ENCODE data around the gene ARHGAP8.

ARHGAP8 gene

DNA sequence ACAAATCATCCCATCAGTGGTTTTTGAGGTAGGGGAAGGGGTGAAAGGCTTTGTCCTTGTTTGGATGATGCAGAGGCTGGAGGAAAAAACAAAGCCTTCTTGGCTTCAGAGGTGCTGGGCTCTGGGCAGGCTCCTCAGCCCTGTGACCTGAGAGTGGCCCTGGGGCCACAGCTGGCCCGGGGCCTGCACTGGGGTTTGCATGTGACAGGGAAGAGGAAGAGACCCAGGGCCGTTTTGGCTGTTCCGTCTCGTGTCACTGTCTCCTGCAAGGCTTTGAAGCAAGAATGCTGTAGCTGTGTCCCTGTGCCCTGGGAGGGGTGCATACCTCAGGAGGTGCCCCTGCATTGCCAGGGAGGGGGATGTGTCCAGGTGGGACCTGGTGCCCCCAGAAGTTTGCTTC is 12.6 kb downstream of the ARHGAP8 start:
- H3K4me3 ChIP-seq (ENCODE audit: low read depth, low read length) = no peak overlapping the region
- no peak for DNase-seq (ENCODE audit: low read depth)
- no peak for TF ChIP-seq POLR2A (IDR thresholded peaks at IDR 0.05; ENCODE audit: extremely low read depth, insufficient read length)
- TF ChIP-seq, protein P1, sequence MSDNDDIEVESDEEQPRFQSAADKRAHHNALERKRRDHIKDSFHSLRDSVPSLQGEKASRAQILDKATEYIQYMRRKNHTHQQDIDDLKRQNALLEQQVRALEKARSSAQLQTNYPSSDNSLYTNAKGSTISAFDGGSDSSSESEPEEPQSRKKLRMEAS (IDR thresholded peaks at IDR 0.05; ENCODE audit: low read depth, low read length) = no peak
- TF ChIP-seq, protein P2, sequence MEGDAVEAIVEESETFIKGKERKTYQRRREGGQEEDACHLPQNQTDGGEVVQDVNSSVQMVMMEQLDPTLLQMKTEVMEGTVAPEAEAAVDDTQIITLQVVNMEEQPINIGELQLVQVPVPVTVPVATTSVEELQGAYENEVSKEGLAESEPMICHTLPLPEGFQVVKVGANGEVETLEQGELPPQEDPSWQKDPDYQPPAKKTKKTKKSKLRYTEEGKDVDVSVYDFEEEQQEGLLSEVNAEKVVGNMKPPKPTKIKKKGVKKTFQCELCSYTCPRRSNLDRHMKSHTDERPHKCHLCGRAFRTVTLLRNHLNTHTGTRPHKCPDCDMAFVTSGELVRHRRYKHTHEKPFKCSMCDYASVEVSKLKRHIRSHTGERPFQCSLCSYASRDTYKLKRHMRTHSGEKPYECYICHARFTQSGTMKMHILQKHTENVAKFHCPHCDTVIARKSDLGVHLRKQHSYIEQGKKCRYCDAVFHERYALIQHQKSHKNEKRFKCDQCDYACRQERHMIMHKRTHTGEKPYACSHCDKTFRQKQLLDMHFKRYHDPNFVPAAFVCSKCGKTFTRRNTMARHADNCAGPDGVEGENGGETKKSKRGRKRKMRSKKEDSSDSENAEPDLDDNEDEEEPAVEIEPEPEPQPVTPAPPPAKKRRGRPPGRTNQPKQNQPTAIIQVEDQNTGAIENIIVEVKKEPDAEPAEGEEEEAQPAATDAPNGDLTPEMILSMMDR (IDR thresholded peaks at IDR 0.05; ENCODE audit: low read depth, low read length) = no peak
- TF ChIP-seq MYC (IDR thresholded peaks at IDR 0.05; ENCODE audit: low read depth, low read length) = no peak

DNA sequence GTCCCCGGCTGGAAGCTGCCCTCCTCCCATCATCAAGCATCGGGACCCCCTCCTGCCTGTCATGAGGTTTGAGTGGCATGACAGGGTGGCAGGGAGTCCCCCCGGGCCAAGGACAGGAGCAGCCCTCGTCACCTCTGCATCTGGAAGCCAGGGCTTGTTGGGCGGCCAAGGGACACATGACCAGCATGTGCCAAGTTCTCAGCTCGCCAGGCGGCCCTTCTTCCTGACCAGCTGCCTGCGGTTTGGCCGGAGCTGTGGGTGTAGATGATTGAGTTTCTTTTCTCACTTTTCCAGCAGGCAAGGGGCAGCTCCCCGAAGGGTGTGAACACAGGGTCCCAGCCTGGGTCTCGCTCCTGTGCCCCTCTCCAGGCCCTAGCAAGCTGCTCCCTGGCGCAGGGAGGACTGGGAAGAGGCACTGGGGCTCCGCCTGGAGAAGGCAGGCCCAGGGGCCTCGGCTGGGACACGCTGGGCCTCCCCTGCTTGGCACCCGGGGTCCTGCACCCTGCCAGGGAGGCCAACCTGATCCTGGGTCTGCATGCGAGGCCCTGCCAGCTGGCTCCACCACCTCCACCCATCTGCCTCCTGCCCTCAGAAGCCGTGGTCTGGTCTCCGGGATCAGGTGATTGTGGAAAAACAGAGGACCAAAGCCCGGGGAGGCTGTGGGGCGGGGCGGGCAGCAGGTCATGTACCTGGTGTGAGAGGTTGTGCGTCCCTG is 13.4 kb downstream of the ARHGAP8 start:
- H3K4me3 ChIP-seq (ENCODE audit: low read depth, low read length) = no peak overlapping the region
- TF ChIP-seq POLR2A (IDR thresholded peaks at IDR 0.05; ENCODE audit: extremely low read depth, insufficient read length) = no peak
- TF ChIP-seq MYC (IDR thresholded peaks at IDR 0.05; ENCODE audit: low read depth, low read length) = no peak
- TF ChIP-seq, protein P2 (IDR thresholded peaks at IDR 0.05; ENCODE audit: low read depth, low read length) = no peak
- TF ChIP-seq, protein P1 (IDR thresholded peaks at IDR 0.05; ENCODE audit: low read depth, low read length) = no peak
- no peak for DNase-seq (ENCODE audit: low read depth)

DNA sequence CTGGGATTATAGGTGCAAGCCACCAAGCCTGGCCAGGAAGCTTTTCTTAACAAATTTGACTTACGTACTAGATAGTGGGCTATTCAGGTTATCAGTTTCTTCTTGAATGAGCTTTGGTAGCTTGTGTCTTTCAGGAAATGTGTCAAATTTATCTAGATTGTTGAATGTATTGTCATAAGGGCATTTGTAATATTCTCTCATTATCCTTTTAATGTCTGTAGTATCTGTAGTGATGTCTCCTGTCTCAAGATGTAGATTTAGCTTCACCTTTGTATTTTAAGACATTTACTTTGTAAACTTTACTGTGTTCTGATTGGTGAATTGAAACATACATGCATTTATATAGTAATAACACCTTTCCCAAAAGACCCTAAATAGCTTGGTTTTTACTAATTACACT is 20.7 kb downstream of the ARHGAP8 start:
- TF ChIP-seq POLR2A (IDR thresholded peaks at IDR 0.05; ENCODE audit: extremely low read depth, insufficient read length) = no peak
- TF ChIP-seq, protein P2 (IDR thresholded peaks at IDR 0.05; ENCODE audit: low read depth, low read length) = no peak
- TF ChIP-seq MYC (IDR thresholded peaks at IDR 0.05; ENCODE audit: low read depth, low read length) = no peak
- TF ChIP-seq, protein P1 (IDR thresholded peaks at IDR 0.05; ENCODE audit: low read depth, low read length) = no peak
- H3K4me3 ChIP-seq (ENCODE audit: low read depth, low read length) = no peak overlapping the region
- DNase-seq (ENCODE audit: low read depth) = no peak

DNA sequence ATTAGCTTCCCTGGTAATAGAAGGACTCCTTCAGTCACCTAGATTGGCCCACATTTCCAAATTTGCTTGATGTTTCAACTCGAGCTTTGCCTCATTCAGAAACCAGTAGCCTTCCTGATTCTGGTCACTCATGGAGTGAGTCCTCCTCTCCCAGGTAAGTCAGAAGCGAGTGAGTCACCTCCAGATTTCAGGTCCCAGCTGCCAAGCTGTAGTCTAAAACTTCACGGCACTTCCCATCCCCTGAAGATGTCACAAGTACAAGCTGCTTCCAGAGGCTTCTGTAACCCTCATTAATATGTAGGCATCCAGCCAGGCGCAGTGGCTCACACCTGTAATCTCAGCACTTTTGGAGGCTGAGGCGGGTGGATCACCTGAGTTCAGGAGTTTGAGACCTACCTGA is 23.5 kb downstream of the ARHGAP8 start:
- TF ChIP-seq, protein P1 (IDR thresholded peaks at IDR 0.05; ENCODE audit: low read depth, low read length) = no peak
- TF ChIP-seq MYC (IDR thresholded peaks at IDR 0.05; ENCODE audit: low read depth, low read length) = no peak
- TF ChIP-seq, protein P2 (IDR thresholded peaks at IDR 0.05; ENCODE audit: low read depth, low read length) = no peak
- TF ChIP-seq POLR2A (IDR thresholded peaks at IDR 0.05; ENCODE audit: extremely low read depth, insufficient read length) = no peak
- H3K4me3 ChIP-seq (ENCODE audit: low read depth, low read length) = no peak overlapping the region
- DNase-seq (ENCODE audit: low read depth) = no peak

DNA sequence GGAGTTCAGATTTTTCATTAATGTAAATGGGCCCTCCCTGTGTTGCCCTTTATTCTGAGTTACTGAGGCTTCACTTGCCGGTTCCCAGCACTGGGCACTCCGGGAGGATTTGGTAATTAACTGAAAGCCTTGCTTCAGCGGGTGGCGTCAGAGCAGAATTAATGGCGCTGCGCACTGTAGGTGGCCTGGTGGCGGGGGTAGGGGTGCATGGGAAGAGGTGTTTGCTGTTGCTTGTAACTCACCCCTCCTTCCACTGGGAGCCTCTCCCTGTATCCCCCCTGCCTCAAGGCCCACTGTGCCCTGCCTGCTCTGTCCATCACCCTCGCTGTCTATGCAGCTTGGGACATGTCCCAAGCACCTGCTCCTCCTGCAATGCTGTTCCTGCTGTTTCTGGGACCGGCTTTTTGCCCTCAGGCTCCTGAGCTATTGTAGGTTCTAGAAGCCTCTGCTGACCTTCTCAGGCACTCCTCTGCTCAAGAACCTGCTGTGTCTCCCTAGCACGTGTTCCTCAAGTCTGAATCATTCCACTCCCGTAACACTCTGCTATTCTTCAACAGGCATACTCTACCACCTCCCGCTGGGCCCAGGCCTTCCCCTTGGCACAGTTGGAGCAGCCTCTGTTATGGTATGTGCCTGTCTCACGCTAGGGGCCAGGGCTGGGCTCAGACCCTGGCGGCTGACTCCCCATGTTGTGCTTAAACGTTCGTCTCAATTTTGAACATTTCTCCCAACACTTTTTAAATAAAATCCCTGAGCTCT is 24.4 kb downstream of the ARHGAP8 start:
- TF ChIP-seq MYC (IDR thresholded peaks at IDR 0.05; ENCODE audit: low read depth, low read length) = no peak
- TF ChIP-seq POLR2A (IDR thresholded peaks at IDR 0.05; ENCODE audit: extremely low read depth, insufficient read length) = no peak
- TF ChIP-seq, protein P1 (IDR thresholded peaks at IDR 0.05; ENCODE audit: low read depth, low read length) = no peak
- TF ChIP-seq, protein P2 (IDR thresholded peaks at IDR 0.05; ENCODE audit: low read depth, low read length) = no peak
- DNase-seq (ENCODE audit: low read depth) = no peak
- H3K4me3 ChIP-seq (ENCODE audit: low read depth, low read length) = no peak overlapping the region
